ENCODE data around the gene GET4.

DNA sequence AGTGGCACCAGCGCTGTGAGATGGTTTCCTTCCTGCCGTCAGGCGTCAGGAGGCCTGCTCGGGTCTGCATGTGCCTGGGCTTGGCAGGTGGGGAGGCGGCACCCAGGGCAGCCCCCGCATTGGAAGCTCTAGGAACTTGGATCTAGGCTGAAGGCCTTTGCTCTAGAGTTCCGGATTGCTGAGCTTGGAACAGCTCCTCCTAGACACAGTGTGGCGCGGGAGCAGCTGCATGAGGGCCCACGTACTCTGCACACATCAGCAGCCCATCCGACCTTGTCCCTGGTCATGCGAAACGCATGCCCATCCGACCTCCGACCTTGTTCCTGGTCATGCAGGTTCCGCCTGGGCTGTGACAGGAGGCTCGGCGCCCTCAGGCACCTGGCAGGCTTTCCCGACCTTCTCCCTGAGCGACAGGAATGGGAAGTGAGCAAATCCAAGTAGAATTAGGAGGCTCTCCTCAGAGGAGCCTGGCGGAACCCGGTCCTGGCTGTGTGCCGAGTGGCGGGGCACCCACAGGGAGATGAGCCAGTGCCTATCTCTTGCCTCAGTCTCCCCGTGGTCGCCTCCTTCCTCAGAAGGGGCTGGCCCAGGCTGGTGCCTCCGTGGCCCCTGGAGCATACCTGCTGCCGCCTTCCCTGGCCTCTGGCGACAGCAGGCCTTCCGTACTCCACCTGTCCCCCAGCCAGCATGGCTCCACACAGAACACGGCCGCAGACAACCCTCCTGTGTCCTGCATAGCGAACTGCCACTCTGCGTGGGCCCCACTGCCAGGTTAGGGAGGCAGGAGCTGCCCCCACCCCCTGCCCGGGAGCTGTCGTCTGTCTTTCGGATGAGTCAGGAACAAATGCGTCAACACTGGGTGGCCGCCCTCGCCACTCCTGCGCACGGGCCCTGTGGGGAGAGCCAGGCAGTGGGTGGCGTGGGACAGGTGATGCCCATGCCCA lies 12.0 kb downstream of the GET4 start:
- TF ChIP-seq CTCF (IDR thresholded peaks at IDR 0.05): no peak
- no peak for TF ChIP-seq POLR2A (IDR thresholded peaks at IDR 0.05)

Data from gastroesophageal sphincter (tissue), 3 donors.